Upper lobe of left lung (tissue), 4 donors: ENCODE results near the gene ZNF593.

Source experiments
- CTCF ChIP-seq, 6 experiments: fragments of 450-650 bp in 4 of 6; fragments of 200-600 bp in 2 of 6; sonication (generic) in 2 of 6; IDR thresholded peaks; one replicate each; pipeline ENCODE4 v1.5.1; 2016 to 2019; ENCODE audit warnings: antibody characterized with exemption in 6 of 6
- EP300 ChIP-seq, 4 donors: sonication (generic); formaldehyde crosslinking; IDR thresholded peaks; one replicate each; pipeline ENCODE4 v1.5.1; 2017; ENCODE audit warnings: antibody characterized with exemption in 4 of 4, control low read depth in 2 of 4
- POLR2A ChIP-seq, 4 donors: fragments of 450-650 bp; IDR thresholded peaks; one replicate each; pipeline ENCODE4 v1.5.1; 2016 to 2017; ENCODE audit warnings: antibody characterized with exemption in 4 of 4, mild to moderate bottlenecking in 2 of 4

GRCh38 chr1:26153966-26154532 is 15.7 kb upstream of the ZNF593 start:
- TF ChIP-seq CTCF (IDR thresholded peaks at IDR 0.05) (no peak), POLR2A (IDR thresholded peaks at IDR 0.05) (no peak), EP300 (IDR thresholded peaks at IDR 0.05) (no peak)
